ENCODE results near the gene BAG3.

GRCh38 chr10:119679480-119679829, 28.3 kb downstream of the BAG3 start:
- TF ChIP-seq CTCF (conservative IDR thresholded peaks at IDR 0.05; ENCODE audit: low read length) (no peak), EZH2phosphoT487 (IDR thresholded peaks at IDR 0.05; ENCODE audit: borderline replicate concordance, low read depth, low read length) (no peak)
